ENCODE measurements around the gene F2RL3. TPM values are rescaled to one million over a fixed set of nuclear protein-coding genes. Genes with fewer than 3 reads are reported as not detected.

Gene F2RL3
- polyA plus RNA-seq, 1 donor from 2014 or later, result not detected

GRCh38 chr19:16898361-16899015, 9.7 kb downstream of the F2RL3 start:
- Histone ChIP-seq H3F3A (ENCODE audit: insufficient read depth, low read length, poor library complexity, severe bottlenecking) (no peaks in the 10 kb centered on the region), H3K27ac (ENCODE audit: low read length) (no peak overlapping the region), H2AFZ (ENCODE audit: low read depth, low read length) (no peak overlapping the region), H3K9me3 (ENCODE audit: low read length) (no peaks in the 10 kb centered on the region), H3K4me2 (ENCODE audit: low read length) (no peak overlapping the region), H3K9me2 (ENCODE audit: insufficient read depth, low read length) (no peaks in the 10 kb centered on the region), H3K4me3 (ENCODE audit: low read length) (no peak overlapping the region), H3K27me3 (ENCODE audit: insufficient read depth, low read depth, low read length) (peaks cover 4% of the 10 kb centered on the region), H4K20me1 (ENCODE audit: insufficient read depth) (no peaks in the 10 kb centered on the region), H3K9ac (ENCODE audit: low read length) (no peak overlapping the region), H3K79me2 (replicated peaks; ENCODE audit: insufficient read depth, low read length) (no peaks in the 10 kb centered on the region), H3K36me3 (ENCODE audit: insufficient read depth, low read length) (no peaks in the 10 kb centered on the region)
- TF ChIP-seq MXI1 (conservative IDR thresholded peaks at IDR 0.05; ENCODE audit: poor library complexity, severe bottlenecking), result no peak
- TF ChIP-seq TAF1 (IDR thresholded peaks at IDR 0.05; ENCODE audit: low read depth), result no peak
- no peak for TF ChIP-seq RAD21 (conservative IDR thresholded peaks at IDR 0.05)
- no peak for TF ChIP-seq SMC3 (conservative IDR thresholded peaks at IDR 0.05; ENCODE audit: poor library complexity)
- TF ChIP-seq EP300 (conservative IDR thresholded peaks at IDR 0.05; ENCODE audit: poor library complexity, severe bottlenecking), result no peak
- no peak for TF ChIP-seq POLR2AphosphoS5 (IDR thresholded peaks at IDR 0.05)
- TF ChIP-seq REST (IDR thresholded peaks at IDR 0.05; ENCODE audit: borderline replicate concordance), result no peak
- TF ChIP-seq EZH2 (IDR thresholded peaks at IDR 0.05; ENCODE audit: borderline replicate concordance, insufficient read depth, low read length, poor library complexity, severe bottlenecking), result no peak
- no peak for TF ChIP-seq CTCF (IDR thresholded peaks at IDR 0.05; ENCODE audit: poor library complexity, severe bottlenecking)

- H3K27me3 ChIP-seq (ENCODE audit: insufficient read depth, low read depth, low read length), result peaks cover 4% of the 10 kb centered on the region
- no peaks in the 10 kb centered on the region for H3F3A ChIP-seq (ENCODE audit: insufficient read depth, low read length, poor library complexity, severe bottlenecking)
- no peaks in the 10 kb centered on the region for H3K36me3 ChIP-seq (ENCODE audit: insufficient read depth, low read length)
- H3K9me3 ChIP-seq (ENCODE audit: low read length), result no peaks in the 10 kb centered on the region
- H4K20me1 ChIP-seq (ENCODE audit: insufficient read depth), result no peaks in the 10 kb centered on the region
- TF ChIP-seq SMC3 (conservative IDR thresholded peaks at IDR 0.05; ENCODE audit: poor library complexity), result no peak
- no peak for TF ChIP-seq CTCF (IDR thresholded peaks at IDR 0.05; ENCODE audit: poor library complexity, severe bottlenecking)
- no peak for TF ChIP-seq RAD21 (conservative IDR thresholded peaks at IDR 0.05)
- no peak for TF ChIP-seq POLR2AphosphoS5 (IDR thresholded peaks at IDR 0.05)
- TF ChIP-seq MXI1 (conservative IDR thresholded peaks at IDR 0.05; ENCODE audit: poor library complexity, severe bottlenecking), result no peak
- no peak for TF ChIP-seq REST (IDR thresholded peaks at IDR 0.05; ENCODE audit: borderline replicate concordance)
- no peak for TF ChIP-seq EP300 (conservative IDR thresholded peaks at IDR 0.05; ENCODE audit: poor library complexity, severe bottlenecking)
- no peak for TF ChIP-seq TAF1 (IDR thresholded peaks at IDR 0.05; ENCODE audit: low read depth)
- TF ChIP-seq EZH2 (IDR thresholded peaks at IDR 0.05; ENCODE audit: borderline replicate concordance, insufficient read depth, low read length, poor library complexity, severe bottlenecking), result no peak
- no peak overlapping the region for H2AFZ ChIP-seq (ENCODE audit: low read depth, low read length)
- no peaks in the 10 kb centered on the region for H3K9me2 ChIP-seq (ENCODE audit: insufficient read depth, low read length)
- H3K4me3 ChIP-seq (ENCODE audit: low read length), result no peak overlapping the region
- no peaks in the 10 kb centered on the region for H3K79me2 ChIP-seq (replicated peaks; ENCODE audit: insufficient read depth, low read length)
- no peak overlapping the region for H3K27ac ChIP-seq (ENCODE audit: low read length)
- H3K4me2 ChIP-seq (ENCODE audit: low read length), result no peak overlapping the region
- H3K9ac ChIP-seq (ENCODE audit: low read length), result no peak overlapping the region
Measured at GRCh38 chr19:16899566-16900075, 10.8 kb downstream of the F2RL3 start.
